ENCODE measurements around the gene MTG2. TPM values are rescaled to one million over a fixed set of nuclear protein-coding genes. Genes with fewer than 3 reads are reported as not detected.

The MTG2 gene
- total and polyA plus RNA-seq, 2 donors, result 10.3 to 25.8 TPM

DNA sequence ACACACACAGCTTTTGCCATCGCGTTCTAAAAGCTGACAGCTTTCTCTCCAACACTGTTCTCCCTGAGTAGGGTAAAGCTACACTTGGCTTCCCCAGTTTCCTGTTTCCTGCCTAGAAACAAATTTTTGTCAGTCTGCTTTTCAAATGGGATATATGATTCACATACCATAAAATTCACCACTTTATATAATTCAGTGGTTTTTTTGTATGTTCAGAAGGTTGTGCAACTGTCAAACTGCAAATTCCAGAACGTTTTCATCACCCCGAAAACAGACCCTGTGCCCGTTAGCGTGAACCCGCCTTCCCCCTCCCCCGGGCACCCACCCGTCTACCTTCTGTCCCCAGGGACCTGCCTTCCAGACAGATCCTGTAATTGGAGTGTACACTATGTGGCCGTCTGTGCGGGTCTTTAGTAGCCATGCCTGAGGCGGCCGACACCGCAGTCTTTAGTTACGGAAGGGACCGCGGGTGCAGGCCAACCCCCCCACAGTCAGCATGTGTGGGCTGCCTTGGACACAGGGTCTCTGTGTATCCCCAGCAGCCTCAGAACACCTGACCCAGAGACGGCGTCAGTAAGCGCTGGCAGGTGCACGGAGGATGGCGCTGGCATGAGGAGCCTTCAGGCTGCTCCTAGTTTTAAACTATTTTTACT, 20.7 kb downstream of the MTG2 start:
- no peak overlapping the region for H3K4me3 ChIP-seq (ENCODE audit: low read depth, low read length)
- 85% methylated on average over 22 of the region's 22 CpGs for WGBS
- H3K36me3 ChIP-seq (ENCODE audit: insufficient read depth), result peaks cover 6% of the 10 kb centered on the region
- no peak for DNase-seq (ENCODE audit: extremely low spot score)
- no peaks in the 10 kb centered on the region for H3K4me1 ChIP-seq (ENCODE audit: insufficient read depth)
- no peak overlapping the region for H3K27ac ChIP-seq (ENCODE audit: low read depth)

DNA sequence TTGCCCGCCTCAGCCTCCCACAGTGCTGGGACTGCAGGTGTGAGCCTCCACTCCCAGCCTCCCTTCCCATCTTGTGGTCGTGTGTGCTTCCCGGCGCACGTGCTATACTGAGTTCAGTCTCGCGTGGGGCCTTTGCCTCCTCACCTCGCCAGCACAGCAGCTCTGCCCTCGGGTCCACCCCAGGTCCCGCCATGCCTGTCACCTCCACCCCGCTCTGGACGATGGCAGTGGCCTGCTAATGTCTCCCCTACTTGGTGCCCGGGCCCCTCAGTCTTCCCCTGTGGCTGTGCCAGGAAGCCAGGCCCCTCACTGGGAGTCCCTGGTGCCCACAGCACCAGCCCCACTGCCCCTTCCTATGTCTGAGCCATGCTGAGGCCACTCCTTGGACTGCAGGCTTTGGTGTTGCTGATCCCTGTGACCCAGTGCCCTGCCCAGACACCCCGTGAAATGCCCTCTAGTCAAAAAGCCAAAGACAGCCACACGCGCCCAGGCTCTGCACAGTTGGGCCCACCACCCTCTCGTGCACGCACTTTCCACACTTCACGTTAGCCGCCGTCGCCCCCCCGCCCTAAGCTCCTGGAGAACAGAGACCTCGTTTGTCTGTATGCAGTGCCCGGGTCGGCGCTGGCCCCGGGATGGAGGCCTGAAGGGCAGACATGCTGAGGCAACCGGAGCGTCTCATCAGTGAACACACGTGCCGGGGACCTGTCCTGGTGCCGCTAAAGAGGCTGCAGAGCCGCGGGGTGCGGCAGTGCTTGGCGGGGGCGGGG, 23.0 kb downstream of the MTG2 start:
- DNase-seq (ENCODE audit: extremely low spot score), result no peak
- Histone ChIP-seq H3K27ac (ENCODE audit: low read depth) (no peak overlapping the region), H3K4me3 (ENCODE audit: low read depth, low read length) (no peak overlapping the region), H3K4me1 (ENCODE audit: insufficient read depth) (no peaks in the 10 kb centered on the region), H3K36me3 (ENCODE audit: insufficient read depth) (peaks cover 4% of the 10 kb centered on the region)
- 90% methylated on average over 38 of the region's 38 CpGs for WGBS

DNA sequence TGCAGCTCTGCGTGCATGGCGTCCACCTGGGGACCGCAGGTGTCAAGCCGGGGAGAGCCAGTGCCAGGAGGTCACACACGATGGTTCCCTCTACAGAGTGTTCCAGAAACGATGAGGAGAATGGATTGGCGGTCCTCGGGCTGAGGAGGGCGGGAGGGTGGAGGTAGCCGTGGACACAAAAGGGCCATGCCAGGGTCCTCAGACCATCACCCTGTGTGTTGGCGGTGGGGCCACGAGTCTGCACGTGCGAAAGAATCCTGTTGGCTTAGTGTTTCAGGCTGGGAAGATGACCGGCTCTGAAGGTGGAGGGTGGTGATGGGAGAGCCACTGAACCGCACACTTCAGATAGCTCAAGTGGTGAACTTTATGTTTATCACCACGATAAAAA, 23.6 kb downstream of the MTG2 start:
- Histone ChIP-seq H3K27ac (ENCODE audit: low read depth) (no peak overlapping the region), H3K4me3 (ENCODE audit: low read depth, low read length) (no peak overlapping the region), H3K4me1 (ENCODE audit: insufficient read depth) (no peaks in the 10 kb centered on the region), H3K36me3 (ENCODE audit: insufficient read depth) (peaks cover 1% of the 10 kb centered on the region)
- no peak for DNase-seq (ENCODE audit: extremely low spot score)
- 88% methylated on average over 17 of the region's 17 CpGs for WGBS

DNA sequence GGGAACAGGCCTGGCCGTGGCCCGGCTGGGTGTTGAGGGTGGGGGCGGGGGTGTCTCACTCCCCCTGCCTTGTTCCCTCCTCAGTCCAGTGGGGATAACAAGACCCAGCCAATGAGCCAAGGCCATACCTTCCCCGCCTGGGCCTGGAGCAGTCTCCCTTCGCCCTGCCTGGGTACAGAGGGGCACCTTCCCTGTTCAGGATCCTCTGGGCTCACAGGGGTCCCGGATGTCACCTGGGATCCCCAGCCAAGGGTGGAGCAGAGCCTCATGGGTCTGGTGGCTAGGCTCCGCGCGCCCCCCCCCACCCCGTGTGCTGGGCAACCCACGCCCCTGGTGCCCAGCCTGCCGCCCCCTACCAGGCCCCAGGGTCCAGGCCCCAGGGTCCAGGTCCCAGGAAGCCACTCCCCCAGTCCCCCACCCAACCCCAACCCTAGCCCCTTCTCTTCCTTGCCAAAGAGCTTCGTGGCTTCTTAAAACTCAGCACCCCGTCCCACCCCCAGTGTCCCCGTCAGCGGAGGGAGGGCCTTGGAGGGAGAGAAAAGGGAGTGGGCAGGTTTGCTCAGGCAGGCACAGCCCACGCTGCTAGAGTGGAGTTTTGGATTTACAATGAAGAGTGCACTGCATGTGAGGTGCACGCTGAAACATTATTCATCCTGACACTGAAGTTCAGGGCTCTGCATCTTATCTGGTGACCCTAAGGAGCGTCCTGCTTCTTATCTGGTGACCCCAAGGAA, 25.4 kb downstream of the MTG2 start:
- H3K4me1 ChIP-seq (ENCODE audit: insufficient read depth), result no peaks in the 10 kb centered on the region
- H3K27ac ChIP-seq (ENCODE audit: low read depth), result no peak overlapping the region
- 72% methylated on average over 19 of the region's 19 CpGs for WGBS
- DNase-seq (ENCODE audit: extremely low spot score), result no peak
- no peaks in the 10 kb centered on the region for H3K36me3 ChIP-seq (ENCODE audit: insufficient read depth)
- H3K4me3 ChIP-seq (ENCODE audit: low read depth, low read length), result no peak overlapping the region

DNA sequence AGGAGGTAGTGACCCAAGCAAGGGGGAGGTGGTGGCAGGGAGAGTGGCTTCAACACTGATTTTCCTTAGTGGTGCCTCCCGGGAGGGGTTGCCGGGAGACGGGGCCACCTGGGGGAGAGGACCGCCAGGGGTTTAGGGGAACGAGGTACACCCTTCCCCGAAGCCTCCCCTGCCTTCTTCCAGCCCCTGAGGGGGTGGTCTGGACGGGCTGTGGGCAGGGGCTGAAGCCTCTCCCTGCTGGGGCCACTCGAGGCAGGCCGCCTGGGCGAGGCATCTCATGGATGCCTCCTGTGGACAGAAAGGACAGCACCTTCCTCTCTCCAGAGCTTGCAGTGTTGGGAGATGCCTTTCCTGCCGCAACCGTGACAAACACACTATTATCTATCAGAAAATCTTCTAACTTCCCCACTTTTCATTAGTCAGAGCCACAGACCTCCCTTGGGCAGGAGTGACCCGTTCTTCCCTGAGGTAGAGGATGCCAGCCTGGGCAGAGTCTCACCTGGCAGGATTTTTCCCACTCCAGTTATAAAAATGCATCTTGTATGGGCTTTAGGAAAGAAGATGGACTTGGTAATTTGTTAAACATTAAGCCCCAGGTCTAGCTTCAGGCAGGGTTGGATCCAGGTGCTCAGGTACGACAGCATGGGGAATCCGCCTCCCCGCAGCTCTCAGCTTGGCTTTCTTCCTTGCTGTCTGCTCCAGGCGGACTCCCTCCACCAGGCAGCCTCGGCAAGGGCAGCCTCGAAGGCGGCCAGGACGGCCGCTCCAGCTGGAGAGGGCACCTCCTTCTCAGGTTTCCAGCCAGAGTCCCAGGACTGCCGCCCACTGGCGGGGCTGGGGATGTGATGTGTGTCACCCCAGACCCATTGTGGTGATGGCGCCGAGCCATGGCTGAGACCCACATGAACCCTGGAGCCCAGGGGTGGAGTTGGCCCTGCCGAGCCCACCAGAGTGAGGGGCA, 26.2 kb downstream of the MTG2 start:
- Histone ChIP-seq H3K4me1 (ENCODE audit: insufficient read depth) (no peaks in the 10 kb centered on the region), H3K36me3 (ENCODE audit: insufficient read depth) (no peaks in the 10 kb centered on the region), H3K27ac (ENCODE audit: low read depth) (no peak overlapping the region), H3K4me3 (ENCODE audit: low read depth, low read length) (no peak overlapping the region)
- no peak for DNase-seq (ENCODE audit: extremely low spot score)
- 43% methylated on average over 27 of the region's 27 CpGs for WGBS

DNA sequence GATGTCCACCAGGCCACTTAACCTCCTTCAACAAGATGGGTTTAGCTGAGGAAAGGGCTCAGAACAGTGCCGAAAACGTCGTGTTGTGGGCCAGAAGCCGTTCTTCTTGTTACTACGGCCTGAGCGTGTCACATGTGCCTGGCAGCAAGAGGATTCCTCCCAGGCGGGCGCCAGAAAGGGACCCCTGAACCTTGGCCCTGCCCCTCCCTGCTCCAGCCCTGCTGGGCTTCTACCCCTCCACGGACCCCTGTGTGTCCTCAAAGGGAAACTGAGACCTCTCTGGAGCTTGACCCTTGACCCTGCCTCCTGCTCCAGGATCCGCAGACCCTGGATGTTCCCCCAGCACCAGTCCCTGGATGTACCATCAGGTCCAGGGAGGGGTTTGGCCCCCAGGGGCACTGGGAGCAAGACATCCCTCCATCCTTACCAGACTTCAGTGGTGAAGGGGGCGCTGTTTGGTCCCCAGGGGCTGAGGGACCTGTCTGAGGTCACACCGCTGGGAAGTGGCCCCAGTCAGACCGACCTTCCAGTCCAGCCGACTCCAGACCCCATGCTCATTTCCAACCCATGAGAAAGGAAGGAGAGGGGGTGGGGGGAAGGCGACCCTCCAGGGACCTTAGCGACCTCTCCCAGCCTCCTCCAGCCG, 27.1 kb downstream of the MTG2 start:
- Histone ChIP-seq H3K4me1 (ENCODE audit: insufficient read depth) (no peaks in the 10 kb centered on the region), H3K4me3 (ENCODE audit: low read depth, low read length) (no peak overlapping the region), H3K27ac (ENCODE audit: low read depth) (no peak overlapping the region), H3K36me3 (ENCODE audit: insufficient read depth) (no peaks in the 10 kb centered on the region)
- no peak for DNase-seq (ENCODE audit: extremely low spot score)
- 58% methylated on average over 17 of the region's 17 CpGs for WGBS

DNA sequence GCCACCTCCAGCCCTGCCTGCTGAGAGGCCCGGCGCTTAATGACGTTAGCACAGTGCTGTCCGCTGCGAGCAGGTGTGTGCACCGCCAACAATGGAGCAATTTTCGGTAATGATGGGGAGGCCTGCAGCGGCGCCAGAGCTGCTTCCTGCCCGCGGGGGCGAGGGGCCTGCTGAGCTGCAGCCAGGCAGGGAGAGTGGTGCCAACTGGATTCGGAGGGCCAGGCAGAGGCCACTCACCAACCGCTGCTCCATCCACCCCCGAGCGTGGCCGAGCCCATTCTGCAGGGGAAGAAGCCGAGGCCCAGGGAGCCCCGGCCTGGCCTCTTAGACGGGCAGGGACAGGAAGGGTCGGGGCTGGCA, 27.6 kb downstream of the MTG2 start:
- H3K4me3 ChIP-seq (ENCODE audit: low read depth, low read length), result no peak overlapping the region
- H3K4me1 ChIP-seq (ENCODE audit: insufficient read depth), result no peaks in the 10 kb centered on the region
- DNase-seq (ENCODE audit: extremely low spot score), result no peak
- no peak overlapping the region for H3K27ac ChIP-seq (ENCODE audit: low read depth)
- 58% methylated on average over 21 of the region's 21 CpGs for WGBS
- H3K36me3 ChIP-seq (ENCODE audit: insufficient read depth), result no peaks in the 10 kb centered on the region

DNA sequence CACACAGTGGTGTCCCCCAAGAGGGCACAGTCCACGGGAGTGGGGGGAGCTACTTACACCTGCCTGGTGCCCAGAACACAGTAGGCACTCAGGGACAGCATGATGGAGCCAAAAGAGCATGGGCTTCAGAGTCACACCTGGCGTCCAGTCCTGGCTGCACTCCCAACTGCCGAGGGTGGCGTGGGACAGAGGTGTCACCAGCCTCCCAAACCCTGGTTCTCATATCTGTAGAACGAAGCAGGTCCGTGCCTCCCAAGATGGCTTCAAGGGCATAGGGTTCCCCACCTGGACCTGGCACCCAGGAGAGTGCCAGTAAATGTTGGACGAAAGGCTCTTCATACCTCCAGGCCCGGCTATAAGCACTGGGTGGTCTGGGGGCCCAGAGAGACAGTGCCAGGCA, 28.4 kb downstream of the MTG2 start:
- WGBS, result 80% methylated on average over 8 of the region's 8 CpGs

DNA sequence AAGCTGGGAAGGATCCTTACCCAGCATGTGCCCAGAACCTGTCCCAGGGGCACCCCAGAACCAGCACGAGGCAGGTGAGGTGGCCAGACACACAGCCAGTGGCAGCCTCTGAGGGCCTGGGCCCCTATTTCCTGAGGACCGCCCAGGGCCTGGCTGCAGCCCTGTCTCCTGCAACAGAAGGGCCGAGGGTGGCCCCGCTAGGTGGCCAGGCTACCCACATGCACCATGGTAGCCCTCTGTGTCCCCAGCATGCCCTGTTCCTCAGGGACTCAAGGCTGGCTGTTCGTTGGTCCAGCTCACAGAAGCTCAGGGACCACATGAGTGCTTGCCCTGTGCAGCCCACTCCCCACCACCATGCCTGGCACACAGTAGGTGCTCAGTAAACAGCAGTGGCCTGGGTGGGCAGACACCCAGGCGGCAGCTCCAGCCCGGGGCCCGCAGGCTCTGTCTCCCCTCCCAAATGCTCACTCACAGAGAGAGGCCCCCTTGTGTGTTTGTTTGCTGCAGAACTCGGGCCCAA, 29.0 kb downstream of the MTG2 start:
- WGBS, result 61% methylated on average over 9 of the region's 9 CpGs
- no peaks in the 10 kb centered on the region for H3K4me1 ChIP-seq (ENCODE audit: insufficient read depth)
- H3K27ac ChIP-seq (ENCODE audit: low read depth), result no peak overlapping the region
- no peaks in the 10 kb centered on the region for H3K36me3 ChIP-seq (ENCODE audit: insufficient read depth)
- H3K4me3 ChIP-seq (ENCODE audit: low read depth, low read length), result no peak overlapping the region
- no peak for DNase-seq (ENCODE audit: extremely low spot score)

More for the DNA sequence above, 28.4 kb downstream of the MTG2 start:
- no peak overlapping the region for H3K27ac ChIP-seq (ENCODE audit: low read depth)
- H3K4me1 ChIP-seq (ENCODE audit: insufficient read depth), result no peaks in the 10 kb centered on the region
- H3K36me3 ChIP-seq (ENCODE audit: insufficient read depth), result no peaks in the 10 kb centered on the region
- DNase-seq (ENCODE audit: extremely low spot score), result no peak
- no peak overlapping the region for H3K4me3 ChIP-seq (ENCODE audit: low read depth, low read length)

DNA sequence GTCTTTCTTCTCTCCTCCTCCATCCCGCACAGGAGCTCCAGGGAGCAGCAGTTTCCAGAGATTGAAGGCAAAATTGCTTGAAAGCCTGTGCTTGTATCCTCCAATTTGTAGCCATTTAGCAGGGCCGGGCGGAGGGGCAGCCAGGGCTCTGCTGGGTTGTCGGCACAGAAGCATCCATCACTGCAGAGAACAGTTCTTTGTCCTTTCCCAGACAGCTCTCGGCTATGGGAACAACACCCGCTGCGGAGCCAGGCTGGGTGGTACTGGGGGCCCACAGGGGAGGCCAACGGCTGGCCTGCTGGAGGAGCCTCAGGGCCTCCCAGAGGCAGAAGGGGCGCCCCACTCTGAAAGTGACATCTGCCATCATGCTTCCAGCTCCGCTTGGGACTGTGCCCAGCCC, 29.5 kb downstream of the MTG2 start:
- H3K4me1 ChIP-seq (ENCODE audit: insufficient read depth), result no peaks in the 10 kb centered on the region
- no peak overlapping the region for H3K4me3 ChIP-seq (ENCODE audit: low read depth, low read length)
- WGBS, result 34% methylated on average over 10 of the region's 10 CpGs
- DNase-seq (ENCODE audit: extremely low spot score), result no peak
- no peak overlapping the region for H3K27ac ChIP-seq (ENCODE audit: low read depth)
- H3K36me3 ChIP-seq (ENCODE audit: insufficient read depth), result no peaks in the 10 kb centered on the region

DNA sequence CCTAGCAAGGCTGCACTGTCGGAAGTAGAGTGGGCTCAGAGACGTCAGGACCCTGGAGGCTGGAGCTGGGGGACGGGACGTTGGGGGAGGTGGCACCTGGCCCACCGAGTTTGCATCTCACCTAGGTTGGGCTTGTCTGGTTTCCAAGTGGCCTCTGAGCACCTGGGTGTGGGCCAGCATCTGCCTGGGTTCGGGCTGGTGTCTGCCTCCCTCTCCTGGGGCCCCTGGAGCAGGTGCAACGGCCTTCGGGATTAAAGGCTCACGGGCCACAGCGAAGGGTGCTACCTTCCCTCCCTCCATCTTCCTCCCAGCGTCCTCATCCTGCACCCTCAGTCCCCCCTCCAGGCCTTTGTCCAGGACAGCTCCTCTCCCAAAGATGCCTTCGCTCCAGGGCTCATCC, 31.2 kb downstream of the MTG2 start:
- no peak overlapping the region for H3K27ac ChIP-seq (ENCODE audit: low read depth)
- DNase-seq (ENCODE audit: extremely low spot score), result no peak
- 51% methylated on average over 12 of the region's 12 CpGs for WGBS
- no peaks in the 10 kb centered on the region for H3K36me3 ChIP-seq (ENCODE audit: insufficient read depth)
- H3K4me3 ChIP-seq (ENCODE audit: low read depth, low read length), result no peak overlapping the region
- no peaks in the 10 kb centered on the region for H3K4me1 ChIP-seq (ENCODE audit: insufficient read depth)

DNA sequence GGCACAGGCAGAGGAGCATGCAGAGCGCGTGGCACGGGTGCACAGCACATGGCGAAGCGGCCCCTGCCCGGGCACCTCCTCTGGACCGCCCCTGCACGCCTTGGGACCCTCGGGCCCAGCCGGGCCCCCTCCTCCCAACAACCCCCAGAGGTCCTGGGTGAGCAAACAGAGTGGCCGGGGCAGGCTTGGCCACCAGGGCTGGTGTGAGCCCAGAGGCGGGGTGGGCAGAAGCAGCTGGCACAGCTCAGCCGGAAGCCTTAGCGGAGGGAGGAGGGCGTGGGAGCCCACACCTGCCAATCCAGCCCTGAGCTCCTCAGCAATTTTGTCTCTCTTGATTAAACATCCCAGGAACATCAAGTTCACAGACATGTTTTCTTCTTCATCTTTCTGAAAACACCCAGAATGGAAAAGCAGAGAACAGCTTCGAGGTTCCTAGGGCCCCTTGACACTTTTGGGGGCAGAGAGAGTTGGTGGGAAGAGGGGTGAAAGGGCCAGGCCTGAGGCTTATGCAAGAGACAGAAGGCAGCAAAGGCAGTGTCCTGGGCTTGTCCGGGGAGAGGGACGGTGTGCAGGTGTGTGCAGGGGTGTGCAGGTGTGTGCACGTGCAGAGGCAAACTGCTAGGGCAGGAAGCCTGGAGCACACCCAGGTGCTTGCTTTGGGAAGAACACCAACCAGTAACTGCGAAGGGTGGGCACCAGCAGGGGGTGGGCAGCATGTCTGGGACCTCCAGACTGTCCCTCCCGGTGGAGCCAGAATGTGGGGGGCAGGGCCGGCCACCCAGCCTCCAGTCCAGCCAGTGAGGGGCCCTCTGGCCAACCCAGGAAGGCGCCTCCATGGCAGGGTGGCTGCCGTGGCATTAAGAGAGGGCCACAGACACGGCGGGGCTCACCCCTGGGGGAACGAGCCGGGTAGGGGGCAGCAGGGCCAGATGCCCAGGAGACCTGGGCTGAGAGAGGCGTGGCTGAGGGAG, 32.5 kb downstream of the MTG2 start:
- WGBS, result 79% methylated on average over 29 of the region's 29 CpGs
- Histone ChIP-seq H3K4me3 (ENCODE audit: low read depth, low read length) (no peak overlapping the region), H3K4me1 (ENCODE audit: insufficient read depth) (no peaks in the 10 kb centered on the region), H3K36me3 (ENCODE audit: insufficient read depth) (no peaks in the 10 kb centered on the region), H3K27ac (ENCODE audit: low read depth) (no peak overlapping the region)
- DNase-seq (ENCODE audit: extremely low spot score), result no peak

Data from urinary bladder (tissue), 4 donors.